Measurements from ENCODE around the gene NRIP1. TPM values are rescaled to one million over a fixed set of nuclear protein-coding genes. Genes with fewer than 3 reads are reported as not detected.
"Not testable (repeated sequence)": the region's sequence is repeated elsewhere in the genome, so short reads cannot be mapped to it uniquely, and the experiment has no call there.

NRIP1 gene
- total RNA-seq, 2 experiments from 2014 or later = 13.7 to 14.9 TPM

DNA sequence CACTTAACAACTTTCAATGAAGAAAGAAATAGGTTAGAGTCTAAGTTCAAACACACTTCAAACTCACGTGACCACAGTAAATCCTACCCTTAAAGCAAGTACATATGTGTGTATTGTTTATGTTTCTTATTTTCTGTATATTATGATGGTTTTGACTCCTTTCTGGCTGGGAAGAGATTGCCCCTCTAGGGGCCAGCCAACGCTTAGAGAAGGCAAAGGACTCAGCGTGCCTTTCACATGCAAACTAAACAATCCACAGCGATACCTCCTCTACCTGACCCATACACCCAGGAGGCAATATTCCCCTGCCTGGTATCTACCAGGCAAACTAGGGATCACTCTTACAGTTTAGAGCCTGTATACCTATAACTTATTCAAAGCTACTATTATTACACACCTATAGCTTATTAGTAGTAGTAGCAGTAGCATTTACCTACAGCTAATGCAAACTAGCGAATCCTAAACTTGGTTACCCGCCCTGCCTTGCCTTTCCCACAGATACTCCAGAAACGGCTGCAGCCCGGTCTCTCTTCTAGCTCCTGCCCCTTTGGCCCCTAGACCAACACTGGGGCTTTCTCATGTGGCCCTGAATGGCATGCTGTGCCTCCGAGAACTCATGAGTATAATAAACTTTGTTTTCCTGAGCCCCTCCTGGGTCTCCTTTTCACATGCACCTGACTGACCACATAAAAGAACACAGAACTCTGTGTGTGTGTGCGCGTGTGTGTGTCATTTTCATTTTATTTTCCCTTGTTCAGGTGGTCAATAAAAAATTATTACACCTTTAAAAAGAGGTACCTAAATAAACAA lies 14.0 kb downstream of the NRIP1 start:
- POLR2A ChIA-PET = no interaction called here
- CTCF ChIA-PET = no interaction called here

GRCh38 chr21:15045017-15045416 lies 19.8 kb downstream of the NRIP1 start:
- ChIA-PET POLR2A (no interaction called here), CTCF (no interaction called here)

GRCh38 chr21:15042531-15042930 lies 22.3 kb downstream of the NRIP1 start:
- ChIA-PET CTCF (no interaction called here), POLR2A (no interaction called here)

- POLR2A ChIA-PET = interaction anchor here (0.7 kb wide), 1 partner anchor 25 kb away, joined by 3 read pairs; no protein-coding TSS in a partner anchor
- CTCF ChIA-PET = no interaction called here
These were observed 25.0 kb downstream of the NRIP1 start for GRCh38 chr21:15039607-15040299.

GRCh38 chr21:15037900-15038293 lies 26.9 kb downstream of the NRIP1 start:
- ChIA-PET POLR2A (no interaction called here), CTCF (no interaction called here)

DNA sequence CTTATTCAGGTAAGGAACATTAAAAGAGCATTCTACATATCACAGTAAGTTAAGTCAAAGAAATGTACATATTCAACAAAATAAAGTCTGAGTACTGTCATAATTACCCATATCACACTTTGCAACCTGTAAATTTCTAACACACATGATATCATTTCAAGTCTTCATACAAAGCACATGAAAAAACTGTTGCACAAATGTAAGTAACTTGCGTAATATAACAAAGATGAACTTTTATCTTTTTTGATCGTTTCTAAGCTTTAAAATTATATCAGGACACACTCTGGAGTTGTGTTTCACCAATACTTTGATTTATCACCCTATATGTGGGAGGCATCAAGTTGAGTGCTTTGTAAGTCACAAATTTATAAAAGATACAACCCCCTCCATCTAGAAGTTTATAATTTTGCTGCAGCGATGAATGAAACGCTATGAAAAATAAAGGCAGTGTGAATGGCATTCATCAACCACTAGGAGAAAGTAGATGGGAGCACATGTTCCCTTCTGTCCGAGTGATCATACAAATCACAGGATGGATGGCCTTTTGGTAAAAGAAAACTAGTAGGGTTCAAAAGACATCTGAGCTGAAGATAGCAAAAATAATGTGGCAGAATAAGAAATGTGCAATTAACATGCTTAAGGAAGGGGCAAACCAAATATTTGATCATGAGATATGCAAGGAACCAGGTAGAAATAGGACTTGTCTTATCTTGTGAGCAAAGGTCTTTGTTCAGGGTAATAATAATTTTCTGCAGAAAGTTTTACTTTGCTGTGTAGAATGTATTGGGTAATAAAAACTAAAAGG lies 27.5 kb downstream of the NRIP1 start:
- ChIA-PET POLR2A (no interaction called here), CTCF (no interaction called here)

DNA sequence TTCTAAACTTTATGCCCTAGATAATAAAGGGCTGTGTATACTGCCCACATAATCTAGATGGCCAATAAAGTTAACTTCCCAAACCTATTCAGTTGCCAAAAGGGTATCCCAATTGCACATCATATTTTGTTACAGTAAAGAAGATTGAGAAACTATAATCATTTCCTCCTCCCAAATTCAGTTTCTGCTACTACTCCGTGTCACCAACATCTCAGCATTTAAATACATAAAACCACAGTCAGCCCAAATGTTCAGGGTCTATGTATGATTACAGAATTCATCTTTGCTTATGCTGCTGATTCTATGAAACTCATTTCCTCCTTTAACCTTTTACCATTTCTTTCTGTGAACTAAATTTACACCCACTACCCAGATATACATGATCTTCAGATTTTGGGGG lies 28.6 kb downstream of the NRIP1 start:
- CTCF ChIA-PET = no interaction called here
- POLR2A ChIA-PET = no interaction called here

- CTCF ChIA-PET = no interaction called here
- POLR2A ChIA-PET = no interaction called here
These were observed 30.5 kb downstream of the NRIP1 start for GRCh38 chr21:15034126-15034853.

DNA sequence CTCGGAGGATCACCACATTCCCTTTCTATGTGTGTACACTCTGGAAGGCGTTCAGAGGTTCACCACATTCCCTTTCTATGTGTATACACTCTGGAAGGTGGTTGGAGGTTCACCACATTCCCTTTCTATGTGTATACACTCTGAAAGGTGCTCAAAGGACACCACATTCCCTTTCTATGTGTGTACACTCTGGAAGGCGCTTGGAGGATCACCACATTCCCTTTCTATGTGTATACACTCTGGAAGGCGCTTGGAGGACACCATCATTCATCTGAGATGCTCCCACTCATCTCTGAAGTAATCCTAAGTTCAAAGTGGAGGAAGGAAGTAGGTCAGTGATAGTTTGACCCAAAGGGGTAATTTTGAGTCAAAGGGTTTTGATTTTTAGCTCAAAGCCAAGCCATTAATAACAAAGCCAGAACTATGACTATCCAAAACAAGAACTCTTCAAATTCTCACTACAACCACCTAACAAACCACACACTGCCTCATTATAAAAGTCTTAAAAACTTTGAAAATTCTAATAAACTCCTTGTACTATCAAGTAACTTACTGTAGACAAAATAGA lies 32.9 kb downstream of the NRIP1 start:
- CTCF ChIA-PET = no interaction called here
- POLR2A ChIA-PET = no interaction called here

- CTCF ChIA-PET = not testable (repeated sequence)
These were observed 33.4 kb downstream of the NRIP1 start for GRCh38 chr21:15031362-15031761.

GRCh38 chr21:15030861-15031260 lies 33.9 kb downstream of the NRIP1 start:
- POLR2A ChIA-PET, CTCF ChIA-PET: not testable (repeated sequence)

More at GRCh38 chr21:15031362-15031761, 33.4 kb downstream of the NRIP1 start:
- POLR2A ChIA-PET = not testable (repeated sequence)

GRCh38 chr21:15029077-15029476 lies 35.7 kb downstream of the NRIP1 start:
- ChIA-PET POLR2A (no interaction called here), CTCF (no interaction called here)

GRCh38 chr21:15028186-15028585 lies 36.6 kb downstream of the NRIP1 start:
- POLR2A ChIA-PET = no interaction called here
- CTCF ChIA-PET = no interaction called here

GRCh38 chr21:15027056-15027455 lies 37.7 kb downstream of the NRIP1 start:
- POLR2A ChIA-PET = interaction anchor here (0.7 kb wide), 1 partner anchor 39 kb away, joined by 3 read pairs; no protein-coding TSS in a partner anchor
- CTCF ChIA-PET = no interaction called here

- CTCF ChIA-PET = no interaction called here
- POLR2A ChIA-PET = no interaction called here
These were observed 38.4 kb downstream of the NRIP1 start for GRCh38 chr21:15026370-15026769.

- ChIA-PET POLR2A (no interaction called here), CTCF (no interaction called here)
These were observed 41.0 kb downstream of the NRIP1 start for GRCh38 chr21:15023776-15024175.

GRCh38 chr21:15022608-15023261 lies 42.1 kb downstream of the NRIP1 start:
- POLR2A ChIA-PET = no interaction called here
- CTCF ChIA-PET = no interaction called here

- ChIA-PET CTCF (no interaction called here), POLR2A (no interaction called here)
These were observed 44.0 kb downstream of the NRIP1 start for GRCh38 chr21:15020797-15021196.

- ChIA-PET CTCF (no interaction called here), POLR2A (no interaction called here)
These were observed 46.4 kb downstream of the NRIP1 start for GRCh38 chr21:15018382-15018781.
